GM10847 (cell line): Measurements from ENCODE around the gene FURIN.

Experiments used
- POLR2A ChIP-seq: IDR thresholded peaks from 2 replicates; pipeline ENCODE4 v1.6.1; 2011; ENCODE audit not compliant: insufficient read length; ENCODE audit errors: extremely low read depth

FURIN gene

DNA sequence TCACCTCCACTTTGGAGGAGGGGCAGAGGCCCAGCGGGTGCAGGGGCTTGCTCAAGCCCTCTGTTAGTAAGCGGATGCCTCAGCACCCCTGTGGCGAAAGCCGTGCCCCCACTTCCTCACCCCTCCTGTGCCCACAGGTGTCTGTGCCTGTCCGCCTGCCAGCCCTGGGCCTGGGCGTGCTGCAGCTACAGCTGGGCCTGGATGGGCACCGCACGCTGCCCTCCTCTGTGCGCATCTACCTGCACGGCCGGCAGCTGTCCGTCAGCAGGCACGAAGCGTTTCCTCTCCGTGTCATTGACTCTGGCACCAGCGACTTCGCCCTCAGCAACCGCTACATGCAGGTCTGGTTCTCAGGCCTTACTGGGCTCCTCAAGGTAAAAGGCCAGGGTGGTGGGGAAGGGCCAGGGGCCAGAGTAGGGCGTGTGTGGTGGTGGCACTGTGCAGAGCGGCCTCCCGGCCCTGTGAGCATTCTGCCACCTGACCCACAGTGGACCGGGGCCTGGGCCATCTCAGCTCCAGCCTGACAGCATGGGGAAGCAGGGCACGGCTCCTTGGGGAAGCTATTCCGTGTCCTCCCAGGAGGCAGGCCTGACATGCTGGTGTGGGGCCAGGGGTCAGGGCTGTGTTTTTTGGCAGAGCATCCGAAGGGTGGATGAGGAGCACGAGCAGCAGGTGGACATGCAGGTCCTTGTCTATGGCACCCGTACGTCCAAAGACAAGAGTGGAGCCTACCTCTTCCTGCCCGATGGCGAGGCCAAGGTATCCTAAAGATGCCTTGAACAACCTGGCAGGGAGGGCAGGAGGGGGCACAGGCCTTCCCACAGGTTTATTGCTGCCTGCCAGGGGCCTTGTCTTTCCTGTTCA is 43.8 kb downstream of the FURIN start:
- TF ChIP-seq POLR2A, result no peak

GRCh38 chr15:90912770-90913075 is 44.3 kb downstream of the FURIN start:
- TF ChIP-seq POLR2A, result no peak

DNA sequence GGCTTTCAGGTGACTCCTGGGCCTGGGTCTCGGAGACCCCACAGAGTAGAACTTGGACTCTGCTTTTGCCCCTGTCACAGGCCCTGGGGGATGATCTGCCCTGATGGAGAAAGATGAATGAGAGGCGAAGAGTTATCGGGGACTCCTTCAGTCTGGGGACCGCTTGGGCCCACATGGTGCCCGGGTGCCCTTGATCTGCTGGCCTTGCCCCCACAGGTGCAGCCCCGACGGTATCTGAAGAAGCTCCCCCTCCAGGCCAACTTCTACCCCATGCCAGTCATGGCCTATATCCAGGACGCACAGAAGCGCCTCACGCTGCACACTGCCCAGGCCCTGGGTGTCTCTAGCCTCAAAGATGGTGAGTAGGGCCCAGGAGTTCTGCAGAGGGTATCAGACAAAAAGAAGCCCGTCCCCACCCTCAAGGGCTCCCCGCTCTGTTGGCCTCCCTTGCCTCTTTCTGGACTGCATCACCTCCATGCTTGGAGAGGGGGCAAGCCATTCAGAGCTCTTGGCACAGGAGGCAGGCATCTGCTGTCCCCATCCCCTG is 45.1 kb downstream of the FURIN start:
- TF ChIP-seq POLR2A, result no peak

- no peak for TF ChIP-seq POLR2A
Measured at GRCh38 chr15:90914305-90915080, 46.1 kb downstream of the FURIN start.

- no peak for TF ChIP-seq POLR2A
Measured at GRCh38 chr15:90915216-90915807, 46.9 kb downstream of the FURIN start.

GRCh38 chr15:90915808-90916440 is 47.5 kb downstream of the FURIN start:
- TF ChIP-seq POLR2A, result no peak

DNA sequence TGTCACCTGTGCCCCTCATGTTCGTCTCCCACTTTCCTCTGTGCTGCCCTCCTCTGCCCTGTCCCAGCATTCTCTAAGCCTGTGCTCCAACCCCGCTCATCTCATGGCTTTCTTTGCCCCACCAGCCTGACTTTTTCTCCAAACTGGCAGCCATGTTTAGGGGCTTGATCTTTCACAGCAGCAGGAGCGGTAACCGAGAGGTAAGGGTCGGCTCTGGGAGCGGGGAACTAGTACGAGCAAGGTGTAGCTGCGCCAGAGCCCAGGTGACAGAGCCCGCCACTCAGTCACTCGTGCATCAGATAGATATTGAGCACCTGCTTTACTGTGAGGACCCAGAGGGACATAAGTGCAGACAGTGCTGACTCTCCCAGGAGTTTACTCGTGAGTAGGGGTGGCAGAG is 48.1 kb downstream of the FURIN start:
- TF ChIP-seq POLR2A, result no peak

GRCh38 chr15:90917569-90917968 is 49.2 kb downstream of the FURIN start:
- no peak for TF ChIP-seq POLR2A

DNA sequence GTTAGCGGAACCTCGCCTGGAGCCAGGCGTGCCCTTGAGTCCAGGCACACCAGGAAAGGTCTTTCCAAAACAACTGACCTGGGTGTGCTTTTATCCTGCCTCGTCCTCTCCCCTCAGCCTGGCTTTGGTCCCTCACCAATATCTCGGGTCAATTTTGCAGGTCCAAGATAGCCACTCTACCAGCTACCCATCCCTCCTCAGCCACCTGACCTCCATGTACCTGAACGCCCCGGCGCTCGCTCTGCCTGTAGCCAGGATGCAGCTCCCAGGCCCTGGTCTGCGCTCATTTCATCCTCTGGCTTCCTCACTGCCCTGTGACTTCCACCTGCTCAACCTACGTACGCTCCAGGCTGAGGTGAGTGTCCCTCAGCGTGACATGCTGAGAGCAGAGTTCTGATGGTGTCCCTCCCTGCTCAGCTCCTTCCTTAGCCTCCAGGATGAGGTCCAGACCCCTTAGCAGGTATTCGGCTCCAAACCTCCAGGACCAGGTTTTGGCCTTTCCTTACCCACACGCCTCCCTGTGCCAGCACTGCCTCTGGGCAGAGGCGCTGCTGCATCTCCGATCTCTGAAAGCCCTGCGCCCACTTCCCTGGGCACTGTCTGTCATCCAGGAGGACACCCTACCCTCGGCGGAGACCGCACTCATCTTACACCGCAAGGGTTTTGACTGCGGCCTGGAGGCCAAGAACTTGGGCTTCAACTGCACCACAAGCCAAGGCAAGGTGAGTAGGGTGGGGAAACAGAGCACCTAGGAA is 49.8 kb downstream of the FURIN start:
- no peak for TF ChIP-seq POLR2A

- no peak for TF ChIP-seq POLR2A
Measured at GRCh38 chr15:90918835-90919234, 50.4 kb downstream of the FURIN start.

- no peak for TF ChIP-seq POLR2A
Measured at GRCh38 chr15:90921887-90922286, 53.5 kb downstream of the FURIN start.

- no peak for TF ChIP-seq POLR2A
Measured at GRCh38 chr15:90924375-90924774, 56.0 kb downstream of the FURIN start.

GRCh38 chr15:90929246-90930019 is 61.0 kb downstream of the FURIN start:
- TF ChIP-seq POLR2A, result no peak

DNA sequence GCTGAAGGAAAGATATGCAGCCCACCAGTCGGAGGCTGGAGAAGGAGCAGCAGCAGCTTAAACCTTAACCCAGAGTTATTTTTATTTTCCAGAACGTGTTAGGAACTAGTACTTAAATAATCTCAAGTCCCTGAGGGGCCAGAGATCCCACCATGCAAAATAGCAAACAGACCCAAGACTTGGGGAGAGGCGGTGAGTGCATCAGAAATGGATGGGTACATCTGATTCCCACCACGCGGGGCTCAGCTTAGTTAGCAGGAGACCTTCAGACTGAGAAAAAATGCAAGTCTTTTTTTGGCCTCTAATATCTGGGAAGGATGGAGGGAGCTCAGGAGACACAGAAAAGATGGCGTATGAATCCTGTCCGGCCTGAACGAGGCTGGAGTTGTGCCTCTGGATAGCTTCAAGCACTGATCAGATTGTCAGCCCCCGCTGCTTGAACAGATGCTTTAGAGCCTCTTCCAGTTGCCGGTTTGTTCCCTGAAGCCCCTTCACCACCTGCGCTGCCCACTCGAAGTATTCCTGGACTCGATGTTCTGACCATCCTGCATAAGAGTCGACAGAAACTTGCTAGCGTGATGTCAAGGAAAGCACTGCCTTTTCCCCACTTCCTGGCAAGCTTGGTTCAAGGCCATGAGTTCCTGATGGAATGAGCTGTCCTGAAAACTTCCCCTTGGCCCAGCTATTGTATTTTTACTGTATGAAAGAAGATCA is 62.6 kb downstream of the FURIN start:
- no peak for TF ChIP-seq POLR2A

DNA sequence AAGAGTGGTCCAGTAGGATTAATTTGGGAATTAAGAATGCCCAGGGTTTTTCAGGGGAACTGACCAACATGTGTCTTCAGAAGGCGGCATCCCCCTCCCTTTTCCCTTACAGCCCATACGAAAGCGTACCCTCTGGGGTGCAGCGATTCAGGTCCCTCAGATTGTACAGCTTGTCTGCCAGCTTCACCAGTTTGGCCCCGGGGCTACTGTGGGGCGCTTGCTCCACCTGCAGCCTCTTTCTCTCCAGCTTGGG is 63.1 kb downstream of the FURIN start:
- TF ChIP-seq POLR2A, result no peak
